Ovary (tissue), 3 donors: ENCODE results near the gene PLCB1.

Experiments
- POLR2A ChIP-seq: fragments of 450-650 bp; IDR thresholded peaks from one replicate; pipeline ENCODE4 v1.6.1; 2017; ENCODE audit warnings: antibody characterized with exemption, mild to moderate bottlenecking, moderate library complexity
- TF ChIP-seq, protein P1 (sequence below), 3 donors: fragments of 450-650 bp in 2 of 3; fragments of 200-600 bp in 1 of 3; IDR thresholded peaks; one replicate each; pipeline versions ENCODE4 v1.5.1 to v1.8.0; 2016 to 2022; ENCODE audit warnings: antibody characterized with exemption in 3 of 3, mild to moderate bottlenecking in 1 of 3
- donor health status: DM: no; HTN: no; CAD: no.

GRCh38 chr20:8764344-8764962, 632.4 kb downstream of the PLCB1 start:
- TF ChIP-seq POLR2A = no peak
- TF ChIP-seq, protein P1, sequence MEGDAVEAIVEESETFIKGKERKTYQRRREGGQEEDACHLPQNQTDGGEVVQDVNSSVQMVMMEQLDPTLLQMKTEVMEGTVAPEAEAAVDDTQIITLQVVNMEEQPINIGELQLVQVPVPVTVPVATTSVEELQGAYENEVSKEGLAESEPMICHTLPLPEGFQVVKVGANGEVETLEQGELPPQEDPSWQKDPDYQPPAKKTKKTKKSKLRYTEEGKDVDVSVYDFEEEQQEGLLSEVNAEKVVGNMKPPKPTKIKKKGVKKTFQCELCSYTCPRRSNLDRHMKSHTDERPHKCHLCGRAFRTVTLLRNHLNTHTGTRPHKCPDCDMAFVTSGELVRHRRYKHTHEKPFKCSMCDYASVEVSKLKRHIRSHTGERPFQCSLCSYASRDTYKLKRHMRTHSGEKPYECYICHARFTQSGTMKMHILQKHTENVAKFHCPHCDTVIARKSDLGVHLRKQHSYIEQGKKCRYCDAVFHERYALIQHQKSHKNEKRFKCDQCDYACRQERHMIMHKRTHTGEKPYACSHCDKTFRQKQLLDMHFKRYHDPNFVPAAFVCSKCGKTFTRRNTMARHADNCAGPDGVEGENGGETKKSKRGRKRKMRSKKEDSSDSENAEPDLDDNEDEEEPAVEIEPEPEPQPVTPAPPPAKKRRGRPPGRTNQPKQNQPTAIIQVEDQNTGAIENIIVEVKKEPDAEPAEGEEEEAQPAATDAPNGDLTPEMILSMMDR (IDR thresholded peaks at IDR 0.05) = no peak
